ENCODE measurements around the gene PTPRZ1. TPM values are rescaled to one million over a fixed set of nuclear protein-coding genes. Genes with fewer than 3 reads are reported as not detected.

Gene PTPRZ1
- total and polyA plus RNA-seq, 2 of the 8 experiments (the other 6 are each of a cell fraction or from before 2014, with no cell fraction given): 112 to 135 TPM

DNA sequence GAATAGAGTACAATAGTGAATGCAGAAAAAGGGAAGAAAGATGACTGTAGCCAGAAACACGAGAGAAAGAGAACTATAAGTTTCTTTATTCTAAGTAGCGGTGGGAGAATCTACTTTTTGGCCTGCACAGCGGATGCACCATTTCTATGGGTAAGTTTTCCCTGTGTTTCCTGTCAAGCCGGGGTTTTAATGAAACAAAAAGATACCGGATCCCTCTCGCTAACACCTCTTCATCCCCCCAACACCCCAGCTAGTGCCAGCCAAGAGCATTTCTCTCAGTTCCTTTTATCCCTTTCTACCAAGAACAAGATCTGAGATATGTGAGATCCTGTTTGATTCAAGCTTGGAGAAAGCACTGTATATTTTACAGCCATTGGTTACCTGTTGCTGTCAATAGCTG is 14.7 kb downstream of the PTPRZ1 start:
- Histone ChIP-seq H2AFZ (ENCODE audit: low read length) (no peak overlapping the region), H3K14ac (ENCODE audit: insufficient read length) (no peak overlapping the region), H3K23me2 (ENCODE audit: low read depth, low read length) (no peaks in the 10 kb centered on the region), H3K79me1 (ENCODE audit: low read depth, low read length) (no peaks in the 10 kb centered on the region; the same call in 1 of the 2 replicates), H2BK15ac (ENCODE audit: low read length) (no peak overlapping the region), H3K56ac (replicated peaks; ENCODE audit: insufficient read length, low read depth, low read length) (no peak overlapping the region), H2BK120ac (replicated peaks; ENCODE audit: low read depth, low read length) (no peak overlapping the region), H2AK5ac (ENCODE audit: low read depth, low read length) (no peak overlapping the region), H3K4me1 (replicated peaks in 1 of 4; ENCODE audit: control insufficient read depth in 3 of 4, insufficient read depth in 4 of 4, low read length in 3 of 4) (peaks cover 2 to 7% (median 5%) of the 10 kb centered on the region in 4 experiments; a peak in 4 of 7 replicates), H4K20me1 (replicated peaks in 1 of 2; ENCODE audit: control insufficient read depth in 1 of 2, insufficient read depth in 2 of 2, low read length in 2 of 2) (peaks cover 7 to 8% of the 10 kb centered on the region in 2 experiments), H3K23ac (ENCODE audit: insufficient read length) (no peak overlapping the region), H3K27ac (ENCODE audit: low read depth, low read length) (no peak overlapping the region), H3K9ac (replicated peaks in 1 of 4; ENCODE audit: extremely low read depth in 1 of 4, low read depth in 3 of 4, low read length in 3 of 4) (no peak overlapping the region), H3K4me2 (ENCODE audit: insufficient read depth in 1 of 2, low read depth in 2 of 2, low read length in 2 of 2) (no peak overlapping the region), H3K9me3 (ENCODE audit: insufficient read depth in 2 of 2, low read depth in 1 of 2, low read length in 1 of 2) (no peaks in the 10 kb centered on the region), H4K91ac (replicated peaks; ENCODE audit: insufficient read length, low read length) (no peak overlapping the region), H2BK5ac (ENCODE audit: low read depth, low read length) (no peak overlapping the region), H3K4me3 (ENCODE audit: extremely low read depth in 1 of 4, insufficient read depth in 2 of 4, low read depth in 3 of 4, low read length in 4 of 4) (no peak overlapping the region), H3K27me3 (replicated peaks in 1 of 4; ENCODE audit: control insufficient read depth in 3 of 4, extremely low read depth in 1 of 4, insufficient read depth in 3 of 4, low read length in 3 of 4) (no peaks in the 10 kb centered on the region), H3K4ac (replicated peaks; ENCODE audit: insufficient read length, low read depth, low read length) (no peak overlapping the region), H3K79me2 (ENCODE audit: control insufficient read depth in 1 of 2, insufficient read depth in 2 of 2, low read length in 2 of 2) (peaks cover 15 to 99% of the 10 kb centered on the region in 2 experiments), H2BK12ac (ENCODE audit: low read depth, low read length) (no peak overlapping the region), H2BK20ac (ENCODE audit: low read length) (no peak overlapping the region), H4K5ac (ENCODE audit: insufficient read length, low read depth, low read length) (no peak overlapping the region), H4K8ac (ENCODE audit: extremely low read depth, insufficient read depth, low read length) (no peak overlapping the region), H3K36me3 (ENCODE audit: control insufficient read depth in 2 of 4, insufficient read depth in 4 of 4, low read length in 3 of 4) (peaks cover 0 to 8% (median 0%) of the 10 kb centered on the region in 4 experiments; a peak in 3 of 8 replicates), H3K18ac (ENCODE audit: extremely low read depth, low read length) (no peak overlapping the region; the same call in 1 of the 2 replicates)
- FAIRE-seq (no peak), DNase-seq (ENCODE audit: low read depth in 1 of 2, low spot score in 2 of 2) (no peak)
- WGBS, 2 experiments (ENCODE audit: extremely low coverage in 1 of 2, insufficient coverage in 1 of 2, insufficient read length in 1 of 2, insufficient replicate concordance in 2 of 2, low coverage in 1 of 2, low lambda C conversion rate in 2 of 2, missing lambda C conversion rate in 1 of 2): 88% methylated on average over 6 of the region's 6 CpGs; no CpG with 5 or more reads in 1 of the 2 experiments
- ChIA-PET CTCF (ENCODE audit: partially characterized antibody) (no interaction called here), POLR2A (ENCODE audit: partially characterized antibody) (no interaction called here)
- TF ChIP-seq MAFK (IDR thresholded peaks at IDR 0.05; ENCODE audit: low read depth, low read length) (no peak), SP2 (IDR thresholded peaks at IDR 0.05; ENCODE audit: low read length) (no peak), POLR2AphosphoS5 (IDR thresholded peaks at IDR 0.05; ENCODE audit: low read depth, low read length) (no peak), POU5F1 (IDR thresholded peaks at IDR 0.05; ENCODE audit: low read depth, low read length) (no peak), BCL11A (IDR thresholded peaks at IDR 0.05; ENCODE audit: low read depth in 2 of 2, low read length in 2 of 2) (no peak), RFX5 (IDR thresholded peaks at IDR 0.05; ENCODE audit: borderline replicate concordance, low read depth, low read length) (no peak), TEAD4 (IDR thresholded peaks at IDR 0.05; ENCODE audit: low read depth, low read length) (no peak), SIN3A (conservative IDR thresholded peaks at IDR 0.05 in 1 of 2, IDR thresholded peaks at IDR 0.05 in 1 of 2; ENCODE audit: low read depth in 1 of 2, low read length in 2 of 2) (no peak), TAF7 (optimal IDR thresholded peaks at IDR 0.05; ENCODE audit: borderline replicate concordance, low read depth, low read length) (no peak), EZH2 (IDR thresholded peaks at IDR 0.05; ENCODE audit: low read depth, low read length, severe bottlenecking) (no peak), SP1 (IDR thresholded peaks at IDR 0.05; ENCODE audit: low read depth, low read length) (no peak), POLR2A (IDR thresholded peaks at IDR 0.05; ENCODE audit: control extremely low read depth in 1 of 2, low read depth in 2 of 2, low read length in 2 of 2) (no peak), SIRT6 (IDR thresholded peaks at IDR 0.05; ENCODE audit: low read length) (no peak), SUZ12 (IDR thresholded peaks at IDR 0.05; ENCODE audit: low read length) (no peak), CHD2 (IDR thresholded peaks at IDR 0.05; ENCODE audit: low read length) (no peak), RAD21 (IDR thresholded peaks at IDR 0.05 in 1 of 2, conservative IDR thresholded peaks at IDR 0.05 in 1 of 2; ENCODE audit: low read depth in 2 of 2, low read length in 2 of 2) (no peak)

Data from H1 (cell line).